GM11168 (cell line): Measurements from ENCODE around the gene GPR85.
"Not testable (repeated sequence)": the region's sequence is repeated elsewhere in the genome, so short reads cannot be mapped to it uniquely, and the experiment has no call there.

Experiments
- in situ Hi-C: fragments of 300-500 bp; cut with MboI; formaldehyde crosslinking; loops from one replicate; pipeline ENCODE4 v1.12.0; 2022; ENCODE audit warnings: low sequenced_read_pairs; ENCODE audit not compliant: unreplicated experiment

Gene GPR85

DNA sequence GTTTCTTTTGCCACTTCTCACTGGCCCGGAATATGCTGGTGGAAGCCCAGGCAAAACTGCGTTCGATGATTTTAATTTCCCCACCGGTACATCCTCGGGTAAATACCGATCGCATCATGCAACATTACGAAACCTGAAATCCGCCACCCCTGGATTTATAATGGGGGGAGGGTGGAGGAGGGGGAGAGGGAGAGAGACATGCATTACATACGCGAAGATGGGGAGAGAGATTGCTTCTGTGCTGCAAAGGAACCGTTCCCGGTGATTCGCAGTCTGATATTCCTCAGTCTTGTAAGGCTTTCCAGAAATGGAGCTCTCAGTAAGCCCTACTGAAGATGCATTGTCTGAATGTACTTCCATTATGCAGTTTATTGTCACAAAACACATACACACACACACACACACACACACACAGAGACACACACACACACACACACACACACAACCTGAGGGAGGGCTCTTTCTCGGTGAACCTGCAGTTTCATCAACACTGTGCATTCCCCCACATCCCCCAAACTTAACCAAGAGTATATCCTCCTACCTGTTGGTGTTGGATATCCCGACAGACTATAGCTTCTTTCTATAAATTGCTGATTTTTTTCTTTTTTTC, 741 bp downstream of the GPR85 start:
- in situ Hi-C loops = no loop called here

DNA sequence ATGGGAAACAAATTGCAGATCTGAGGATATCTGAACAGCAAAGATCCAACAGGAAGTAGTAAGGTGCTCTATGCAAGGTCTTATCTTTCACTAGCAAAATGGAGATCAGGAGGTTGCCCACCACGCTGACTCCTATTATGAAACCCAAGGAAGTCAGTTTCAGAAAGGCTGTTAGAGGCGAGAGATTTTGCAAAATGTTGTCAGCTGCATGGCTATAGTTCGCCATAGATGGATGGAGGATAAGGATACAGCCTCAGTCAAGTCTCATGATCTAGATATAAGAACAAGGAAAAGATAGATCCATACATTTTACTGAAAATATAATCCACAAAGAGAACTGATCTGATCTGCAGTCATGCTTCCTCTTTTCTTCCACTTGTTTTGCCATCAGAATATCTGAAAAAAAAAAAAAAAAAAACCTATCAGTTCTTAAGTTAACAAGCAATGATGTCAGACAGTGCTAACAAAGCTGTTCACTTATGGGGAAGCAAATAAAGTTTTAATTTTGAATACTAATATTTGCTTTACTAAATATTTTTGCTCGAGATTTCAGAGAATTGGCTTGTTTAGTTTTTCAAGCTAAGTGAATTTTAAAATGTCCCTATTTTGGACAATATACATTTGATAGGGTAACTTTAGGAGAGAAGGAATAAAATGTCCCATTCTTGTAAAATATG, 2.0 kb downstream of the GPR85 start:
- in situ Hi-C loops = no loop called here

- in situ Hi-C loops = no loop called here
These were observed 2.7 kb downstream of the GPR85 start for GRCh38 chr7:113083816-113084495.

- in situ Hi-C loops = no loop called here
These were observed 3.4 kb downstream of the GPR85 start for GRCh38 chr7:113083132-113083815.

DNA sequence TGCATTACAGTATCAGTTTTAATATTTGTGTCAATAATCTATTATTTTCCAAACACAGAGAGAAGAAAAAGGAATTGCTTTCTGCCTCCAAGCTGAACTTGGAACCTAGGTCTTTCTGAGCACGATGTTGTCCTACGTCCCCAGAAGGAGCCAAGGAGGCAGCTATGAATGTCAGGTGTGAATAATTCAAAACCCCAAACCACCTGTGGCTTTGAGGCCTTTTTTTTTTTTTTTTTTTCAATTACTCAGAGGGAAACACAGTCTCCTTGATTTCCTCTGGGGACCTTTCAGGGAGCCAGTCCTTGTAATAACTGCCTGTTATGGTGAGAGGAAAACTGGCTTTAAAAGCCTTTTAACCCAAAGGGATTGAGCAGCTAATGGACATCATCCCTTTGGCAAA, 8.3 kb downstream of the GPR85 start:
- in situ Hi-C loops = no loop called here

- in situ Hi-C loops = no loop called here
These were observed 9.9 kb downstream of the GPR85 start for GRCh38 chr7:113076703-113077102.

- in situ Hi-C loops = no loop called here
These were observed 15.2 kb downstream of the GPR85 start for GRCh38 chr7:113071465-113071864.

DNA sequence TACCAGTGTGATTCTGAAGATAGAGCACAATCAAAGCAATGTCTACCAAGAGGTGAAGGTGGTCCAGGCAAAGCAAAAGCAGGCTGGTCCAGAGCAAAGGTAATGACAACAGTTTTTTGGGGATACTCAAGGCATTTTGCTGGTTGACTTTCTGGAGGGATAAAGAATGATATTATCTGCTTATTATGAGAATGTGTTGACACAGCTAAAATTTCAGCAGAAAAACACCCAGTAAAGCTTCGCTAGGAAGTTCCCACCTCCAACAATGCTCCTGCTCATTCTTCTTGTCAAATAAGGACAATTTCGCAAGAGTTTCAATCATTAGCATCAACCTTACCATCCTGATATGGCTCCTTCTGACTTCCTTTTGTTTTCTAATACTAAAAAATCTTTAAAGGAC, 24.1 kb downstream of the GPR85 start:
- in situ Hi-C loops = no loop called here

DNA sequence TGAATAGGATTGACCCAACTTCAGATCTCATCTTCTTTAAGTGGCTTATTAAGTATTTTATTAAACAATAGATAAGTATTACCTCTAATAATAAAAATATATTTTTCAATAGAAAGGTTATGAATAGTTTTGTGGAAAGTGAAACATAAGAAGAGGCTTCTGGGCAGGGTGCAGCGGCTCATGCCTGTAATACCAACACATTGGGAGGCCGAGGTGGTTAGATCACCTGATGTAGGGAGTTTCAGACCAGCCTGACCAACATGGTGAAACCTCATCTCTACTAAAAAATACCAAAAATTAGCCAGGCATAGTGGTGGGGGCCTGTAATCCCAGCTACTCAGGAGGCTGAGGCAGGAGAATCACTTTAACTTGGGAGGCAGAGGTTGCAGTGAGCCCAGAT, 26.5 kb downstream of the GPR85 start:
- in situ Hi-C loops = no loop called here

DNA sequence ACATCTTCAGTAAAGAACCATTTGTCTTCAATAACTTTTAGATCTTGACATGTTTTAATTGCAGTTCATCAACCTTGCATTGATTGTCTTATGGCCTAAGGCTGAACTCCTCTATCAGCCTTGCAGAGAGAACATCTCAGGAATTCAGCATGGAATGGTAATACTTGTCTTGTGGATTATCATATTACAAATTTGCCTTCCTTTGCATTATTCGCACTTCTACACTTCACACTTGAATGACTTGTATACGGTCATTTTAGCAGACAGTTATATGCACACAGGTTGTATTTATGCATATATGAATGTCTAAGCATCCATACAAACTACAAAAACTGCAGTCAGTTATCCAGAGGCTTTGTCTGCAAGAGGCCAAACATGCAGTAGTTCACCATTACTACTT, 31.7 kb downstream of the GPR85 start:
- in situ Hi-C loops = no loop called here

- in situ Hi-C loops = not testable (repeated sequence)
These were observed 32.4 kb downstream of the GPR85 start for GRCh38 chr7:113054272-113054671.

DNA sequence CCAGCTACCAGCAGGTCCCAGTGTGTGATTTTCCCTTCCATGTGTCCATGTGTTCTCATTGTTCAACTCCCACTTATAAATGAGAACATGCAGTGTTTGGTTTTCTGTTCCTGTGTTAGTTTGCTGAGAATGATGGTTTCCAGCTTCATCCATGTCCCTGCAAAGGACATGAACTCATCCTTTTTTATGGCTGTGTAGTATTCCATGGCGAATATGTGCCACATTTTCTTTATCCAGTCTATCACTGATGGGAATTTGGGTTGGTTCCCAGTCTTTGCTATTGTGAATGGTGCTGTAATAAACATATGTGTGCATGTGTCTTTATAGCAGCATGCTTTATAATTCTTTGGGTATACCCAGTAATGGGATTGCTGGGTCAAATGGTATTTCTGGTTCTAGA, 37.4 kb downstream of the GPR85 start:
- in situ Hi-C loops = not testable (repeated sequence)

GRCh38 chr7:113046453-113046852, 40.2 kb downstream of the GPR85 start:
- in situ Hi-C loops = no loop called here

- in situ Hi-C loops = no loop called here
These were observed 41.2 kb downstream of the GPR85 start for GRCh38 chr7:113045379-113045778.

- in situ Hi-C loops = no loop called here
These were observed 42.2 kb downstream of the GPR85 start for GRCh38 chr7:113044394-113044793.

- in situ Hi-C loops = no loop called here
These were observed 45.8 kb downstream of the GPR85 start for GRCh38 chr7:113040849-113041248.

GRCh38 chr7:113033959-113034358, 52.7 kb downstream of the GPR85 start:
- in situ Hi-C loops = no loop called here
